Breast epithelium (tissue), 3 donors: ENCODE data around the gene KCNH4.

Experiments used
- CTCF ChIP-seq, 3 donors: fragments of 450-650 bp; IDR thresholded peaks; one replicate each; pipeline ENCODE4 v1.5.1; 2016 to 2017; ENCODE audit warnings: antibody characterized with exemption in 3 of 3, mild to moderate bottlenecking in 3 of 3, moderate library complexity in 3 of 3
- POLR2A ChIP-seq: fragments of 450-650 bp; IDR thresholded peaks from one replicate; pipeline ENCODE4 v1.6.1; 2016; ENCODE audit warnings: antibody characterized with exemption, mild to moderate bottlenecking, moderate library complexity
- POLR2AphosphoS5 ChIP-seq, 3 donors: sonication (generic); formaldehyde crosslinking; IDR thresholded peaks; one replicate each; pipeline ENCODE4 v1.6.1; 2017; ENCODE audit warnings: antibody characterized with exemption in 3 of 3

GRCh38 chr17:42179911-42180410 is 981 bp downstream of the KCNH4 start:
- TF ChIP-seq CTCF (IDR thresholded peaks at IDR 0.05), result no peak
- TF ChIP-seq POLR2A, result no peak
- TF ChIP-seq POLR2AphosphoS5 (IDR thresholded peaks at IDR 0.05), result no peak
